HG02943 (cell line): ENCODE results near the gene DLG5.

Source experiments
- ATAC-seq: cut with Tn5 transposase; IDR thresholded peaks from one replicate; pipeline ENCODE4 v1.9.1; 2021; ENCODE audit warnings: mild to moderate bottlenecking, low read depth, moderate library complexity; ENCODE audit not compliant: unreplicated experiment

DLG5 gene

GRCh38 chr10:77946084-77946483, 19.5 kb upstream of the DLG5 start:
- ATAC-seq, result no peak

GRCh38 chr10:77944519-77944918, 18.0 kb upstream of the DLG5 start:
- ATAC-seq, result no peak

- no peak for ATAC-seq
Measured at GRCh38 chr10:77943121-77943901, 16.8 kb upstream of the DLG5 start.

- no peak for ATAC-seq
Measured at GRCh38 chr10:77941790-77942189, 15.2 kb upstream of the DLG5 start.

GRCh38 chr10:77940627-77941026, 14.1 kb upstream of the DLG5 start:
- no peak for ATAC-seq

- ATAC-seq, result no peak
Measured at GRCh38 chr10:77940225-77940624, 13.7 kb upstream of the DLG5 start.

GRCh38 chr10:77939561-77940001, 13.0 kb upstream of the DLG5 start:
- ATAC-seq, result no peak

- no peak for ATAC-seq
Measured at GRCh38 chr10:77936697-77937567, 10.4 kb upstream of the DLG5 start.

- ATAC-seq, result no peak
Measured at GRCh38 chr10:77932016-77932715, 5.6 kb upstream of the DLG5 start.

GRCh38 chr10:77927402-77928246, 1.1 kb upstream of the DLG5 start:
- no peak for ATAC-seq

GRCh38 chr10:77925795-77926565, 575 bp downstream of the DLG5 start:
- no peak for ATAC-seq

- ATAC-seq, result no peak
Measured at GRCh38 chr10:77925410-77925794, 1.2 kb downstream of the DLG5 start.

GRCh38 chr10:77922566-77923179, 3.9 kb downstream of the DLG5 start:
- no peak for ATAC-seq

- ATAC-seq, result no peak
Measured at GRCh38 chr10:77922055-77922454, 4.5 kb downstream of the DLG5 start.

- no peak for ATAC-seq
Measured at GRCh38 chr10:77921395-77921794, 5.2 kb downstream of the DLG5 start.

- no peak for ATAC-seq
Measured at GRCh38 chr10:77920495-77920894, 6.1 kb downstream of the DLG5 start.

- no peak for ATAC-seq
Measured at GRCh38 chr10:77919713-77920108, 6.8 kb downstream of the DLG5 start.

- no peak for ATAC-seq
Measured at GRCh38 chr10:77915319-77916105, 11.0 kb downstream of the DLG5 start.
